ENCODE measurements around the gene DENND1A.

DENND1A gene

DNA sequence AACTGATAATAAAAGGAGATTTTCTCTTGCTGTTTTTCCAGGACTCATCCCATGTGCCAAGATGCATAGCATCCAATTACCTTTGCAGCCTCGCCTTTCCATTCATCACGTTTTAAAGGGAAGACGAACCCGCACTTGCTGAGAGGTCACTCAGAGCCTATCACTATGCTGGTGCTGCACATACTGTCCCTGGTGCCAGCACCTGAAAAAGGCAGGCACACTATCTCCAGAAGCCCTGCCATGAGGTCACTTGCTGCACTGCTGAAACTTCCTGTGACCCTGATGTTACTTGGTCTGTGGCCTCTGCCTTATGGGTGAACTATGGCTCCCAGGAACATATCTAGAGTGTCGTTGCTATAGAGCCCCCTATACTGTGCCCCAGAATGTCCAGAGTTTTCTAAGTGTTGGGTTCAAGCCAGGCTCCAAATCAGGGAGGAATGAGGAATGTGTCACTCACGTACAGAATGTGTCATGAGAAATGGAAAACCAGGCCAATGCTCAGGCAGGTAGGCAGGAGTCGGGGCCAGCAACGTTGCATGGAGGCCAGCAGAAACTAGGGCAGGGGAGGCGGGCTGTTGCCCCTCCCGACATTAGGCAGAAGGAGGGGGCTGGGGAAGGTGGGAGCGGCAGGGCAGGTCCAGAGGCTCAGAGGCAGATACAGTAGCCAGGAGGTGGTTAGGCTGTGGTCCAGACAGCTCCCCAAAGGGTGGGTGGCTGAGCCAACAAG lies 311.8 kb downstream of the DENND1A start:
- DNase-seq (ENCODE audit: low read depth in 2 of 2): no peak

DNA sequence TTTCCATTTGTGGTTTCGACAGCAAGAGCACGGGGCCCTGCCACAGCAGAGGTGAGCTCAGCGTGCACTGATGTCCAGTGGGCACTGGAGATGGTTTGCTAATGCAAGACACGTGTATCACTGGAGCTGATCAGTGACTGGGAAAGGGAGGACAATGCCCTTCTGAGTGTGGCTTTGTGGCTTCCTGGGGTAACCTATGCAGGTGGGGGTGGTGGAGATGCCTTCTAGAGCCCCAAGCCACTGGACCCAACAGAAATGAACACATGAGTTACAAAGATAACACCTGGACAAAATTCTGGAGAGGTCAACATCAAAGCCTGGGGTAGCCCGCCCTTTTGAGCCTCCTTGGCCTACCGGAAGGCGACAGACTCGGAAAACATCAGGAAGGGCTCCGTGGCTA lies 312.6 kb downstream of the DENND1A start:
- no peak for DNase-seq (ENCODE audit: low read depth in 2 of 2)

DNA sequence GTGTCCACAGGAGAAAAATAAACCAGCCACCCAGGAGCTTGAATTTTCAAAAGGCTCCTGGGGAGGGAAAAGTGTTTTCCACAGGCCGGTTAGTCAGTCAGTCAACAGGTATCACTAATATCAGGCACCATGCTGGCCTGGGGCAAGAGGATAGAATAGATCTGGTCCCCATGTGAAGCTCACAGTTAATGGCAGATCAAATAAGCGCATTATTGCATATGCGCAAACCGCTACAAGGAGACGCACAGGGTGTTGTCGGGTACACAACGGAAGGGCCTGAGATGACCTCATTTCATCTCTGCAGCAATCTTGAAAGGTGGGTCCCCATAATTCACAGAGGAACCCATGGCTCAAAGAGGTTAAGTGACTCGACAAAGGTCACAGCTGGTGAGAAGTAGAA lies 313.2 kb downstream of the DENND1A start:
- DNase-seq (ENCODE audit: low read depth in 2 of 2): no peak

- DNase-seq (ENCODE audit: low read depth in 2 of 2): no peak
Measured at GRCh38 chr9:123615381-123615780, 314.5 kb downstream of the DENND1A start.

DNA sequence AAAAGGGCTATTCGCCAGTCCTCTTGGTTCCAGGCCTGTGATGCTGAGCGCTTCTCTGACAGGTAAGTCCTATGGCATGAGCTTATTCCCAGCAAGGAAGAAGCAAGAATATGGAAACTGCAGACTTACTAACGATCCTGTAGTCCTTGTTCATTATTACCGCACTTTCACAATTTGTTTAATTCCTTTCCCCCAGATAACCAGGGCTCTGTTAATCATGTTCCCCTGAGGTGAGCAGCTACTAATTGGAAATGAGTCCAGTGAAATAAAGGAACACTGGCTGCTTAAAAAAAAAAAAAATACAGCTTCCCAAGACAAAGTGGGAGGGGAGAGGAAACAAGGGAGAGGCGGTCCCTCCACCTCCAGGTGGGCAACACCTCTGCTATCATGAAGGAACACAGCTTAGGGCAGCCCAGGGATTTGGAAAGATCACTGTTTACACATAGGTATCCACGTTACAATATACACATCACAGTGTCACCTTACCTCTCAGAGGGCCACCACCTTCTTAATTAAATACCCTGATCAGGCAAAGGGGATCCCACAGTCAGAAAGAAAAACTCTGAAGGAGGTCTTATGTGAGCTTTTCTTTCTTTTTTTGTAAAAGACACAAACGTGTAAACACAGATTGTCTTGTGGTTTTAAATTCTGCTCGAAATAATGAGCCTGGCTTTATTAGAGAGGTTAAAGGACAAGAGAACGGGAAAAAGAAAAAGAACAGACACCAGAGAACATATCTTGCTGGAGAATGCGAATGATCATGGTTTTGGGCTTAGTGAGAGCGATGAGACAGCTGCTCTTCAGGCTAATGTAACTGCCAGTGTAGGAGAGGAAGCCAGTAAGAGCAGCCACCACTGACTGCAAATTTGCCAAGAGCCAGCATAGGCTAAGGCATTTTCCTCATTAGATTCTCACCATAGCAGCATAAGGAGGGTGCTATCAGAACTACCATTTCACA lies 315.3 kb downstream of the DENND1A start:
- no peak for DNase-seq (ENCODE audit: low read depth in 2 of 2)

DNA sequence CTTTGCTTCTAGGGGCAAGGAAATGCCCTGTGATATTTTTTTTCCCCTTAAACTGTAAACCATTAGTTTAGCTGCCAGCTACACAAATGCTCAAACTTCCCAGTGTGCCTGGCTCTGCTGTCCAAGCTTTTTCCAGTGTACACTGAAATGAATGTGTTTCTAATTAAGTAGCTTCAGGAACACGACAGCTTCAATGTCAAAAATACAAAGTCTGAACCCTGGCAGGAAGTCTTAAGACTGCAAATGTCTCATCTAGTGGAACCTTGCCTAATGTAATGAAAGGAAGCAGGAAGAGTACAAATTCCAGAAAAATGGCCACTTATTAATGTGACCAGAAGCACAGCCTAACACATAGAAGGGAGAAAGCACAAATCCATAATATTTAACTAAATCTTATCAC lies 318.7 kb downstream of the DENND1A start:
- no peak for DNase-seq (ENCODE audit: low read depth in 2 of 2)

GRCh38 chr9:123609844-123610243 lies 320.1 kb downstream of the DENND1A start:
- DNase-seq (ENCODE audit: low read depth in 2 of 2): no peak

DNA sequence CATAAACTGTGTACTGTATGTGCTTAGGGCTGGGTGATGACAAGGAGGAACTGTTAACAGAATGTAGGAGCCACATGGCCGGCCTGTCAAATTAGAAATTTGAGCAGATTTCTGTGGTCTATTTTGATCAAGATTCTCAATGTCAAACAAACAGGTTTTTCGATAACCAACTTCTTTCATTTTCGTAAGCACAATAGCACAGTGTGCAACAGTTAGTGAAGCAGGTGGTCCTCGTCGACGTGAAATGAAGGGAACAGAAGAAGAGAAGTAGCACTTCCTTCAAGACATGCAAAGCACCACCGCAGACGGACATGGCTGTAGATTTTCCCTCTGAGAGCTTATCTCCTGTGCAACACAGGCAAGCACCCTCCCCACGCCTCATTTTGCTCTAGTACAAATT lies 321.8 kb downstream of the DENND1A start:
- DNase-seq (ENCODE audit: low read depth in 2 of 2): no peak

DNA sequence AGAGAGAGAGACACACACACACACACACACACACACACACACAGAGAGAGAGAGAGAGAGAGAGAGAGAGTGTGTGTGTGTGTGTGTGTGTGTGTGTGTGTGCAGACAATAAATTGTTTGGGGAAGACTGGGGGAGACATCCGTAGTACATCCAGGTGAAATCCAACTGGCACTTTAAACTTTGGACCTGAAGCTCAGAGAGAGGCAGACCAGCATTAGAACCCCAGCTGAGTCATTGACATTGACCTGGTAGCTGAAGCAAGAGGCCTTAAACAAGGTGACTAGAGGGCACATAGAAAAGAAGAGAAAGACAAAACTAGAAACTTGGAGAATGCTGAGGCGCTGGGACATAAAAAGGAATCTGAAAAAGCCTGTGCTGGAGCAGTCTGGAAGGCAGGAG lies 322.4 kb downstream of the DENND1A start:
- DNase-seq (ENCODE audit: low read depth in 2 of 2): no peak

DNA sequence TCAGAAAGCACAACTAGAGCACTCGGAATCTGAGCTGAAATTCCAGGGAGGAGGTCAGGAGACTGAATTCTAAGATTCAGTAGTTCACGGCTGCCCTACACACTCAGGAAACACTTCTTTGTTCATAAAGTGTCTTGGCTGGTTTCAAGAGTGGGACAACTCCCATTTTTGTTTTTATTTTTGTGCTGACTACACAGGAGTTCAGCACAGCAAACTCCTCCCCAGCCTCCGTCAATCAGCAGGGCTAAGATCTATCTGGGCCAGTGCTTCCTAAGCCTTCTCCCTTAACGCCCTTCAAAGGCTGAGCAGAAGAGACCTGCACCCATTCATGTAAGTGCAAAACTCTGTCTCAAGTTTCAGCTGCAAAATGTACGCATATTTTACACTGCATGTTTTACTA lies 323.8 kb downstream of the DENND1A start:
- no peak for DNase-seq (ENCODE audit: low read depth in 2 of 2)

GRCh38 chr9:123605286-123605685 lies 324.6 kb downstream of the DENND1A start:
- no peak for DNase-seq (ENCODE audit: low read depth in 2 of 2)

DNA sequence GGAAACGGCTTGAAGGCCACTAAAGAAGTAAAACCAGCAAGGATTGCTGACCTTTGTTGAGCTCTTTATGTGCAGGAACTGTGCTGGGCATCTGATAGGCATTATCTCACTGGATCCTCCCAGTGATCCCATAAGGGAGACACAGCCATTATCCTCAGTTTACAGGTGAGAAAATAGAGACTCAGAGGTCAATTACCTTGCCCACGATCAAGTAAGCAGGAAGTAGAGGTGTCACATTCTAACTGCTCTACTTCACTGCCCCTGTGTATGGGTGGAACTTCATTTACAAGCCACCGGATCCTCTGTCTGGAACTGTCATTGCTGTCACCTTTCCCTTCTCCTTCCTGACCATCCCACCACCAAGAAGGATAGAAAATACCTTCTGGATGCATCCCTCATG lies 325.1 kb downstream of the DENND1A start:
- no peak for DNase-seq (ENCODE audit: low read depth in 2 of 2)

DNA sequence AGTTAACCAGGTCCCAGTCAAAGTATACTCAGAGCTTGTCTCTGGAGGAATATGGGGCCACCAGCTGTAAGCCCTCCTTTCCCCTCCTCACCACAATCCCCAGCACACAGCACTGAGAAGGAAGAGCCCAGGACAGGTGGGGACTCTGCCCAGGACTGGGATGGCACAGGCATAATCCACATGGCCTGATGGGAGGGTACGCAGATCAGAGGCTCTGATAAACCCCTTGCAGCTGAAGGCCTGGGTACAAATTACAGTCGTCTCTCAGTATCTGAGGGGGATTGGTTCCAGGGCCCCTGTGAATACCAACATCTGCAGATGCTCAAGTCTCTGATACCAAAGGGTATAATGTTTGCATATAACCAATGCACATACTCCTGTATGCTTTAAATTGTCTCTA lies 328.1 kb downstream of the DENND1A start:
- DNase-seq (ENCODE audit: low read depth in 2 of 2): no peak

DNA sequence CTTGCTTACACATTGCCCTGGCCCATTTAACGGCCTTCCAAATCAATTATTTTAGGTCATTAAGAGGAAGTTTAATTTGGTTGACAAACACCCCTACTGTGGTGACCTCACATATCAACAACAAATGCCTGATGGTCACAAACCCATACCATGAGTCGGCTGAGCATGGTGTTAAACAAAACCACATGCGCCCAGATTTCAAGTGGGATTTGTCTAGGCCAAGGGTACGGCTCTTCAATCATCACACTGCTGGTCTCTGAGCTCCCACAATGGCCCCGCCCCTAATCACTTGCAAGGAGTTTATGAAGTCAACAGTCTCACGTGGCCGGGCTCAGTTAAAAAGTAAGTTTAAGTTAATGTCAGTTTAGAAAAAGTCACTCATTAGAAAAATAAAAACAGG lies 330.1 kb downstream of the DENND1A start:
- no peak for DNase-seq (ENCODE audit: low read depth in 2 of 2)

DNA sequence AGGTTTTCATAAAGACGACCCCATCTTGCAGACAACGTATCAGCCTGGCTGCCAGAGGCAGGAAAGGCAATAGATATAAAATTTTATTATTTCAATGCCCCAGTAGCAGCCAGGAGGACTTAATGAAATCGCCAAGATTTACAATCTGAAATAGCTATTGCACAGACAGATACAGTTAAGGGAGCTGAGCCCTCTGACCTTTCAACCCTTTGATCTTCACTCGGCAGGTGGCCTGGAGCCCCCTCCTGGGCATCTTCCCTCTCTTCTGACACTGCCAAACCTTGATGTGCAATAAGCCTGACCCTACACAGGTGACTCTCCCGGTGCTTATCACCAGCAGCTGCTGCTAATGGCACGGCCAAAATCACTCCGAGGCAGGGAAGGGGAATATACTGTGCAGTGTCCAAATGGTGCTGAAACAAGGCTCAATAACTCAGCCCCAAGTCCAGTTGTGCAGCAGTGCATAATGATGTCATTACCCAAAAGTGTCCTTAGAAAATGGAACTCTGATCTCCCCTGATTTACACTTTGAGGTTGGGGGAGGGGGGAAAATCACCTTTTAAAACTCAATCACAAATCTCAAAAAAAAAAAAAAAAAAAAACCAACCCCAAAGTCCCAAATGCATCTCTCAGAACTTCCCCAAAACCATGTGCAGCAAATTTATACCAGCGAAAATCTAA lies 331.9 kb downstream of the DENND1A start:
- no peak for DNase-seq (ENCODE audit: low read depth in 2 of 2)

- no peak for DNase-seq (ENCODE audit: low read depth in 2 of 2)
Measured at GRCh38 chr9:123597048-123597447, 332.9 kb downstream of the DENND1A start.

DNA sequence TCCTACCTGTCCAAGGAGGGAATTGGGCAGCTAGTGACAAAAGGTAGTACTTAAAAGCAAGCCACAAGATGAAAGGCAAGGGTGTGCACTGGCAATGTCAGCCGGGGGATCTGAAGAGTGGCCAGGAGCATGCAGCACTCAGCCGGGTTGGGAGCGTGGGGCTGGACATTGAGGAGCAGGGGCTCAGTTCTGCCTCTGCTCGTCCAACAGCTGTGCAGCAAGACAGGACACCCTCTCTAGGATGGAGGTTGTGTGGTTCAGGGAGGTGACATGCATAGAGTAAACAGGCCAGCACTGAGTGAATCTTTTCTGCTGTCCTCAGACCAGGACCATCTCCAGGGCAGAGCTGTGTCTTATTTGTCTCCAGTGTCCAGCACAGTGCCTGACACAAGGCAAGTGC lies 338.6 kb downstream of the DENND1A start:
- no peak for DNase-seq (ENCODE audit: low read depth in 2 of 2)

DNA sequence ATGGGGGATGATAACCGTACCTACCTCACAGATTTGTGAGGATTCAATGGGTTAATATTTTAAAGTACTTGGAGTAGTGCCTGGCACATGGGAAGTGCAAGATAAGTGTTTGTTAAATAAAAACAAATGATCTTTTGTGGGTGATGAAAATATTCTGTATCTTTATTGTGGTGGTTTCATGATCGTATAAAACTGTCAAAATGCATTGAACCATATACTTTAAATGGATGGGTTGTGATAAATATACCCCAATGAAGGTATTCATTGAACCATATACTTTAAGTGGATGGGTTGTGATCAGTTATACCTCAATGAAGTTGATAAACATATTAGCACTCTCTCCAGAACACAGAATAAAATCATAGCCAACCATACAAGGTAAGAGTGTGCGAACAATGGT lies 339.4 kb downstream of the DENND1A start:
- DNase-seq (ENCODE audit: low read depth in 2 of 2): no peak

DNA sequence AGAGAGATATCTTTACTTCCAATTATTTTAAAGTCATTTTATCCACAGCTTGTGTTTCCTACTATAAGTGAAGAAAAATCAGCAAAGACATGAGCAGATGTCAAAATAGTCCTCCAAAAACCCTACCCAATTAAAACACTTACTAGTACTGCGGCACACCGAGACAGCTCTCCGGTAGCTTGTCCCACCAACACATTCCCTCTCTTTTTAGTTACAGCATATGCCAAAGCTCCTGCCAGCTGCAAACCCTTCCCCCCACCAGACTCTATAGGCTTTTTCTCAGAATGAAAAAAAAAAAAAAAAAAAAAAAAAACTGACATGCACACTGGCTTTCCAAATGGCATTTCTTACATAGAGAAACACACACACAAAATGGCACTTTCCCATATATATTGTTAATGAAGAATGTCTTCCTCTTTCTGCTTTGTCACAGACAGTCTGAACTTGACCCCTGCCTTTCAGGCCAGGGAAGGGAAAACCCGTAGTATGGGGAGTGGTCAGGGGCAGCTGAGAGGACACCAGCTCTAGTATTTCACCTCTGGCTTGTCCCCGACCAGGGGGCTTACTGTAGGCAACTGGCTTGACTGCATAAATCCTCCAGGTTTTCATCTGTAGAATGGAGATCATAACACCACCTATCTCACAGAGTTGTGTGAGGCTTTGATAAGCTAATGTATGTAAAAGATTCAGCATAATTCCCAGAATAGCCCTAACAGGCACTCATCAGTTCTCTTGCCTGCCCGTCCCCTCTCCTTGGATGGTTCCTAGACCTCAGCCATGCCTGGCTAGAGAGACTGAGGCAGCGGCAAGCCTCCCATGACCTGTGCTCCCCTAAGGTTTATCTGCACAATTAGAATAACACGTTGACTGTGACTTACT lies 340.3 kb downstream of the DENND1A start:
- DNase-seq (ENCODE audit: low read depth in 2 of 2): no peak

DNA sequence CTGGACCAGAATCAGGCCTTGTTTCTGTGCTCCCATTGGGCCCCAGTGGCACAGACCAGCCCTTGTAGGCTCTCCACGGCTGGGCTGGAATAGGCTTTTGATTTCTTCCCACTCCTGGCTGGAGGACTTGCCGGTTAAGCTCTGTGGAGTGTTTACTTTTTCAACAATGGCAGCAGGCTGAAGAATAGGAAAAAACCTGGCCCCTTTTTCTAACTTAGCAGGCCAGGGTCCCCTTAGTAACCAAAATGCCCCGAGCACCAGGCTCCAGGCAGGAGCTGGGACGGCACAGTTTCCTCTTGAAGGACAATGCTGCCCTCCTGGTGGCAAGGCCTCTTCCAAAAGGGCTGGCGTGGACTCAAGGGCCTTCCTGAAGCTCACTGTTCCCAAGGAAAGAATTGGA lies 343.7 kb downstream of the DENND1A start:
- no peak for DNase-seq (ENCODE audit: low read depth in 2 of 2)

Data from stimulated activated CD4-positive, alpha-beta T cell treated with anti-CD3 and anti-CD28 coated beads, Interleukin-15, amount 100 ng/mL, for 48 hours (primary cell).